ENCODE data around the gene GPR84. TPM values are rescaled to one million over a fixed set of nuclear protein-coding genes. Genes with fewer than 3 reads are reported as not detected.

Gene GPR84
- polyA plus RNA-seq, 1 of the 3 experiments (the other 2 are of a cell fraction): 0.03 TPM

DNA sequence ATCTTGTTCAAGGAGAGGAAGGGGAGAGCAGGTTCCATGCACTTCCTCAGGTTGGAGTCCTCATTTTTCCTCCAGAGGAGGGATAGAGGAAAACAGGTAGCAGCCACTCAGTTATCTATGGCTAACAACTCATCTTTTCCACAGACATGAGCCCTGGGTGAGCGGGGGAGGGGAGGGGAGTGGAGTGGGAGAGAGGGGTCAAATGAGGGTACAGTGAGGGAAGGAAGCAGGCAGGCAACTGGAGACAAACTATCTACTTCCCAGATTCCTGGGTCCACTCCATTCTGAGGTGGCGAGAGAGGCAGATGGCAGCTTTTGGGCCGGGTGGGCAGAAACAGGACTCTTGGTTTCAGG is 22.8 kb upstream of the GPR84 start (continued):
- TF ChIP-seq, protein P1, sequence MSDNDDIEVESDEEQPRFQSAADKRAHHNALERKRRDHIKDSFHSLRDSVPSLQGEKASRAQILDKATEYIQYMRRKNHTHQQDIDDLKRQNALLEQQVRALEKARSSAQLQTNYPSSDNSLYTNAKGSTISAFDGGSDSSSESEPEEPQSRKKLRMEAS (IDR thresholded peaks at IDR 0.05; ENCODE audit: low read depth): no peak
- TF ChIP-seq POLR2AphosphoS5 (IDR thresholded peaks at IDR 0.05; ENCODE audit: low read depth, low read length) (no peak), GATA2 (CRISPR knock-in tag; IDR thresholded peaks at IDR 0.05) (no peak), RFX5 (IDR thresholded peaks at IDR 0.05; ENCODE audit: low read length) (no peak), YY1 (IDR thresholded peaks at IDR 0.05; ENCODE audit: low read depth) (no peak)
- TF ChIP-seq, protein P2, sequence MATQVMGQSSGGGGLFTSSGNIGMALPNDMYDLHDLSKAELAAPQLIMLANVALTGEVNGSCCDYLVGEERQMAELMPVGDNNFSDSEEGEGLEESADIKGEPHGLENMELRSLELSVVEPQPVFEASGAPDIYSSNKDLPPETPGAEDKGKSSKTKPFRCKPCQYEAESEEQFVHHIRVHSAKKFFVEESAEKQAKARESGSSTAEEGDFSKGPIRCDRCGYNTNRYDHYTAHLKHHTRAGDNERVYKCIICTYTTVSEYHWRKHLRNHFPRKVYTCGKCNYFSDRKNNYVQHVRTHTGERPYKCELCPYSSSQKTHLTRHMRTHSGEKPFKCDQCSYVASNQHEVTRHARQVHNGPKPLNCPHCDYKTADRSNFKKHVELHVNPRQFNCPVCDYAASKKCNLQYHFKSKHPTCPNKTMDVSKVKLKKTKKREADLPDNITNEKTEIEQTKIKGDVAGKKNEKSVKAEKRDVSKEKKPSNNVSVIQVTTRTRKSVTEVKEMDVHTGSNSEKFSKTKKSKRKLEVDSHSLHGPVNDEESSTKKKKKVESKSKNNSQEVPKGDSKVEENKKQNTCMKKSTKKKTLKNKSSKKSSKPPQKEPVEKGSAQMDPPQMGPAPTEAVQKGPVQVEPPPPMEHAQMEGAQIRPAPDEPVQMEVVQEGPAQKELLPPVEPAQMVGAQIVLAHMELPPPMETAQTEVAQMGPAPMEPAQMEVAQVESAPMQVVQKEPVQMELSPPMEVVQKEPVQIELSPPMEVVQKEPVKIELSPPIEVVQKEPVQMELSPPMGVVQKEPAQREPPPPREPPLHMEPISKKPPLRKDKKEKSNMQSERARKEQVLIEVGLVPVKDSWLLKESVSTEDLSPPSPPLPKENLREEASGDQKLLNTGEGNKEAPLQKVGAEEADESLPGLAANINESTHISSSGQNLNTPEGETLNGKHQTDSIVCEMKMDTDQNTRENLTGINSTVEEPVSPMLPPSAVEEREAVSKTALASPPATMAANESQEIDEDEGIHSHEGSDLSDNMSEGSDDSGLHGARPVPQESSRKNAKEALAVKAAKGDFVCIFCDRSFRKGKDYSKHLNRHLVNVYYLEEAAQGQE (IDR thresholded peaks at IDR 0.05; ENCODE audit: low read depth, low read length): no peak

- Histone ChIP-seq H3K4me3 (ENCODE audit: low read depth in 2 of 2, low read length in 1 of 2) (no peak overlapping the region), H3K27ac (ENCODE audit: low read depth in 2 of 2, low read length in 1 of 2) (no peak overlapping the region; a peak in 1 of 4 replicates), H3K27me3 (ENCODE audit: insufficient read depth) (no peaks in the 10 kb centered on the region), H3K36me3 (replicated peaks in 1 of 2; ENCODE audit: control insufficient read depth in 1 of 2, insufficient read depth in 2 of 2, low read length in 1 of 2) (no peaks in the 10 kb centered on the region), H3K9me2 (no peaks in the 10 kb centered on the region), H4K20me1 (ENCODE audit: insufficient read depth) (no peaks in the 10 kb centered on the region), H3K4me1 (ENCODE audit: control insufficient read depth in 1 of 2, insufficient read depth in 2 of 2, low read depth in 1 of 2, low read length in 1 of 2) (peaks cover 0 to 43% of the 10 kb centered on the region in 2 experiments; a peak in 1 of 4 replicates), H3F3A (replicated peaks; ENCODE audit: insufficient read depth) (peaks cover 6% of the 10 kb centered on the region), H3K4me2 (no peak overlapping the region), H3K79me2 (ENCODE audit: insufficient read depth) (no peaks in the 10 kb centered on the region), H3K9ac (no peak overlapping the region), H2AFZ (ENCODE audit: low read depth) (no peak overlapping the region), H3K9me3 (no peaks in the 10 kb centered on the region)
- TF ChIP-seq RAD21 (IDR thresholded peaks at IDR 0.05; ENCODE audit: low read length) (no peak), USF1 (IDR thresholded peaks at IDR 0.05; ENCODE audit: borderline replicate concordance, low read depth) (no peak), FOXM1 (IDR thresholded peaks at IDR 0.05; ENCODE audit: low read depth) (no peak), EZH2phosphoT487 (IDR thresholded peaks at IDR 0.05; ENCODE audit: borderline replicate concordance, low read depth) (no peak), PBX3 (IDR thresholded peaks at IDR 0.05) (no peak), EP300 (IDR thresholded peaks at IDR 0.05; ENCODE audit: borderline replicate concordance in 1 of 2, low read depth in 1 of 2, low read length in 1 of 2) (no peak), ELF1 (IDR thresholded peaks at IDR 0.05) (no peak), IRF3 (IDR thresholded peaks at IDR 0.05; ENCODE audit: low read depth, low read length) (no peak), FOSL2 (IDR thresholded peaks at IDR 0.05; ENCODE audit: borderline replicate concordance, low read depth) (no peak), TAF1 (IDR thresholded peaks at IDR 0.05; ENCODE audit: borderline replicate concordance, low read depth, low read length) (no peak), TCF12 (IDR thresholded peaks at IDR 0.05) (no peak)
- TF ChIP-seq, protein P1 (IDR thresholded peaks at IDR 0.05; ENCODE audit: low read depth): no peak
- TF ChIP-seq, protein P2 (IDR thresholded peaks at IDR 0.05; ENCODE audit: low read depth, low read length): no peak
- TF ChIP-seq, protein P3, sequence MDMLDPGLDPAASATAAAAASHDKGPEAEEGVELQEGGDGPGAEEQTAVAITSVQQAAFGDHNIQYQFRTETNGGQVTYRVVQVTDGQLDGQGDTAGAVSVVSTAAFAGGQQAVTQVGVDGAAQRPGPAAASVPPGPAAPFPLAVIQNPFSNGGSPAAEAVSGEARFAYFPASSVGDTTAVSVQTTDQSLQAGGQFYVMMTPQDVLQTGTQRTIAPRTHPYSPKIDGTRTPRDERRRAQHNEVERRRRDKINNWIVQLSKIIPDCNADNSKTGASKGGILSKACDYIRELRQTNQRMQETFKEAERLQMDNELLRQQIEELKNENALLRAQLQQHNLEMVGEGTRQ (IDR thresholded peaks at IDR 0.05; ENCODE audit: borderline replicate concordance, low read depth, low read length): no peak
- ChIA-PET CTCF (interaction anchor here (0.7 to 11.1 kb wide), 13 partner anchors 8 to 185 kb away, joined by 3 to 118 read pairs (median 7); no protein-coding TSS in a partner anchor), POLR2A (no interaction called here)
- no peak for DNase-seq
- 80% methylated on average over 3 of the region's 3 CpGs for WGBS (ENCODE audit: low lambda C conversion rate)
Measured at GRCh38 chr12:54386403-54387113, 22.3 kb upstream of the GPR84 start.
